GM15510 (cell line): ENCODE data around the gene ACTL6B.

Source experiments
- POLR2A ChIP-seq: IDR thresholded peaks from 3 replicates; pipeline ENCODE4 v1.6.1; 2011; ENCODE audit warnings: borderline replicate concordance; ENCODE audit not compliant: insufficient read length; ENCODE audit errors: extremely low read depth

Gene ACTL6B

GRCh38 chr7:100665168-100665726 lies 9.0 kb upstream of the ACTL6B start:
- no peak for TF ChIP-seq POLR2A

- TF ChIP-seq POLR2A = no peak
Observed at GRCh38 chr7:100654908-100655831, 1.1 kb downstream of the ACTL6B start.

GRCh38 chr7:100649826-100650565 lies 6.3 kb downstream of the ACTL6B start:
- TF ChIP-seq POLR2A = no peak

GRCh38 chr7:100642534-100642907 lies 13.7 kb downstream of the ACTL6B start:
- no peak for TF ChIP-seq POLR2A

GRCh38 chr7:100641860-100642533 lies 14.3 kb downstream of the ACTL6B start:
- TF ChIP-seq POLR2A = no peak

GRCh38 chr7:100641463-100641859 lies 14.8 kb downstream of the ACTL6B start, which contains the start of gene TFR2:
TFR2 (minus strand) TSS chr7:100641552; CDS start chr7:100641509, 43 bp downstream.
- TF ChIP-seq POLR2A = no peak

- no peak for TF ChIP-seq POLR2A
Observed at GRCh38 chr7:100640517-100641440, 15.5 kb downstream of the ACTL6B start.

- TF ChIP-seq POLR2A = no peak
Observed at GRCh38 chr7:100639995-100640516, 16.2 kb downstream of the ACTL6B start.

- TF ChIP-seq POLR2A = peak; percentile 46
Observed at GRCh38 chr7:100632951-100633717, 23.1 kb downstream of the ACTL6B start.

- TF ChIP-seq POLR2A = no peak
Observed at GRCh38 chr7:100630066-100630465, 26.2 kb downstream of the ACTL6B start.

GRCh38 chr7:100629117-100629716 lies 27.0 kb downstream of the ACTL6B start:
- TF ChIP-seq POLR2A = no peak

- TF ChIP-seq POLR2A = no peak
Observed at GRCh38 chr7:100627238-100627549, 29.1 kb downstream of the ACTL6B start.
